ENCODE results near the gene DYRK1A. TPM values are rescaled to one million over a fixed set of nuclear protein-coding genes. Genes with fewer than 3 reads are reported as not detected.

DYRK1A gene
- polyA plus RNA-seq, 1 donor from 2014 or later: 94.8 TPM

- H2AFZ ChIP-seq (ENCODE audit: low read depth, low read length): no peak overlapping the region
- H3K9ac ChIP-seq (ENCODE audit: low read length): no peak overlapping the region
- no peak overlapping the region for H3K27ac ChIP-seq (ENCODE audit: low read length)
- H3K4me3 ChIP-seq (ENCODE audit: low read length): no peak overlapping the region
- no peaks in the 10 kb centered on the region for H3K9me2 ChIP-seq (ENCODE audit: insufficient read depth, low read length)
- H3F3A ChIP-seq (ENCODE audit: insufficient read depth, low read length, poor library complexity, severe bottlenecking): no peaks in the 10 kb centered on the region
- no peaks in the 10 kb centered on the region for H4K20me1 ChIP-seq (ENCODE audit: insufficient read depth)
- no peaks in the 10 kb centered on the region for H3K79me2 ChIP-seq (replicated peaks; ENCODE audit: insufficient read depth, low read length)
- no peaks in the 10 kb centered on the region for H3K9me3 ChIP-seq (ENCODE audit: low read length)
- H3K4me2 ChIP-seq (ENCODE audit: low read length): no peak overlapping the region
- H3K27me3 ChIP-seq (ENCODE audit: insufficient read depth, low read depth, low read length): no peaks in the 10 kb centered on the region
- TF ChIP-seq RAD21 (conservative IDR thresholded peaks at IDR 0.05): no peak
- TF ChIP-seq REST (IDR thresholded peaks at IDR 0.05; ENCODE audit: borderline replicate concordance): no peak
- no peak for TF ChIP-seq CTCF (IDR thresholded peaks at IDR 0.05; ENCODE audit: poor library complexity, severe bottlenecking)
- TF ChIP-seq TAF1 (IDR thresholded peaks at IDR 0.05; ENCODE audit: low read depth): no peak
- no peak for TF ChIP-seq EZH2 (IDR thresholded peaks at IDR 0.05; ENCODE audit: borderline replicate concordance, insufficient read depth, low read length, poor library complexity, severe bottlenecking)
- no peak for TF ChIP-seq EP300 (conservative IDR thresholded peaks at IDR 0.05; ENCODE audit: poor library complexity, severe bottlenecking)
- no peak for TF ChIP-seq POLR2AphosphoS5 (IDR thresholded peaks at IDR 0.05)
- TF ChIP-seq MXI1 (conservative IDR thresholded peaks at IDR 0.05; ENCODE audit: poor library complexity, severe bottlenecking): no peak
- no peaks in the 10 kb centered on the region for H3K36me3 ChIP-seq (ENCODE audit: insufficient read depth, low read length)
Measured at GRCh38 chr21:37558676-37559211, 192.2 kb downstream of the DYRK1A start.

DNA sequence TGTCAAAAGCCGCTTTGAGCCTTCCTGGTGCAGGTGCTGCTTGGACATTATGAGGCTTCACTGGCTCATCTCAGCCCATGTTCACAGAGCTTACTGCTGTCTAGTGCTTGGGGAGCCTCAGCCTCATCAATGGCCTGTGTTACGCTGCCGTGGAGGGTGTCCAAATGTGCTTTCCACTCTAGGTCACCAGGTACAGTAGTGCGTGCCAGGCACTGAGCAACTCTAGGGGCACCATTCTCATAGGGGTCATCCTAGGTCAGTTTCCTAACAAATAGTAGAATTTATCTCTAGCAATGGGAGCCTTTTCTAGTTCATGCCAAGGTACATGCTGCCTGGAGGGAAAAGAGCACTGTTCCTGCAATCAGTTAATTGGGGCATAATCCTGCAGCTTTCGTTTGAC, 193.8 kb downstream of the DYRK1A start:
- Histone ChIP-seq H3K9me2 (ENCODE audit: insufficient read depth, low read length) (no peaks in the 10 kb centered on the region), H3K9me3 (ENCODE audit: low read length) (no peaks in the 10 kb centered on the region), H3K27ac (ENCODE audit: low read length) (no peak overlapping the region), H3K79me2 (replicated peaks; ENCODE audit: insufficient read depth, low read length) (no peaks in the 10 kb centered on the region), H3K4me3 (ENCODE audit: low read length) (no peak overlapping the region), H4K20me1 (ENCODE audit: insufficient read depth) (no peaks in the 10 kb centered on the region), H3F3A (ENCODE audit: insufficient read depth, low read length, poor library complexity, severe bottlenecking) (no peaks in the 10 kb centered on the region), H3K27me3 (ENCODE audit: insufficient read depth, low read depth, low read length) (no peaks in the 10 kb centered on the region), H3K9ac (ENCODE audit: low read length) (no peak overlapping the region), H2AFZ (ENCODE audit: low read depth, low read length) (no peak overlapping the region), H3K36me3 (ENCODE audit: insufficient read depth, low read length) (no peaks in the 10 kb centered on the region), H3K4me2 (ENCODE audit: low read length) (no peak overlapping the region)
- TF ChIP-seq REST (IDR thresholded peaks at IDR 0.05; ENCODE audit: borderline replicate concordance): no peak
- no peak for TF ChIP-seq MXI1 (conservative IDR thresholded peaks at IDR 0.05; ENCODE audit: poor library complexity, severe bottlenecking)
- no peak for TF ChIP-seq CTCF (IDR thresholded peaks at IDR 0.05; ENCODE audit: poor library complexity, severe bottlenecking)
- TF ChIP-seq TAF1 (IDR thresholded peaks at IDR 0.05; ENCODE audit: low read depth): no peak
- TF ChIP-seq EZH2 (IDR thresholded peaks at IDR 0.05; ENCODE audit: borderline replicate concordance, insufficient read depth, low read length, poor library complexity, severe bottlenecking): no peak
- no peak for TF ChIP-seq EP300 (conservative IDR thresholded peaks at IDR 0.05; ENCODE audit: poor library complexity, severe bottlenecking)
- no peak for TF ChIP-seq RAD21 (conservative IDR thresholded peaks at IDR 0.05)
- TF ChIP-seq SMC3 (conservative IDR thresholded peaks at IDR 0.05; ENCODE audit: poor library complexity): no peak
- no peak for TF ChIP-seq POLR2AphosphoS5 (IDR thresholded peaks at IDR 0.05)
